IMR-90 (cell line): ENCODE data around the gene CELSR1. TPM values are rescaled to one million over a fixed set of nuclear protein-coding genes. Genes with fewer than 3 reads are reported as not detected.

Experiments
- ATAC-seq: fragments of 200-7000 bp; cut with Tn5 transposase; 2 replicates; pipeline ENCODE4 v1.9.1; 2020; ENCODE audit warnings: low read depth, mild to moderate bottlenecking, moderate library complexity
- BruUV-seq: library from RNA; stranded (reverse); fragments of 400-500 nt; replicated peaks from 2 replicates; lab custom pipeline; 2021; lab: Mats Ljungman, UMichigan
- CTCF ChIA-PET: fragments of 300-600 bp; formaldehyde crosslinking; extraction: SDS; loops from one replicate; lab custom pipeline; 2021; ENCODE audit warnings: antibody characterized with exemption; lab: Yijun Ruan, JAX
- POLR2A ChIA-PET: fragments of 300-600 bp; sonication (Branson Sonifier 250); formaldehyde crosslinking; loops from one replicate; lab custom pipeline; 2022; ENCODE audit warnings: antibody characterized with exemption; ENCODE audit not compliant: unreplicated experiment; lab: Charles Lee
- DNase-seq: peaks from one replicate; pipeline ENCODE4 v3.0.0; 2013
- H2AFZ ChIP-seq: replicated peaks from 2 replicates; pipeline ENCODE3; 2013; ENCODE audit warnings: low read length, mild to moderate bottlenecking; ENCODE audit not compliant: poor library complexity
- H2AK5ac ChIP-seq: 2 replicates; pipeline ENCODE4 v1.6.1; 2013; ENCODE audit warnings: low read depth, low read length, inconsistent platforms
- H2AK9ac ChIP-seq: replicated peaks from 2 replicates; pipeline ENCODE3; 2013; ENCODE audit warnings: mild to moderate bottlenecking, low read depth, low read length, moderate library complexity; ENCODE audit not compliant: poor library complexity
- H2BK120ac ChIP-seq: 2 replicates; pipeline ENCODE4 v1.6.1; 2013; ENCODE audit warnings: low read depth, low read length, inconsistent platforms
- H2BK15ac ChIP-seq: 3 replicates; pipeline ENCODE4 v1.6.1; 2013; ENCODE audit warnings: low read depth, low read length, inconsistent platforms
- H2BK20ac ChIP-seq: 2 replicates; pipeline ENCODE4 v1.6.1; 2013; ENCODE audit warnings: low read depth, mild to moderate bottlenecking, inconsistent platforms, low read length, moderate library complexity
- H2BK5ac ChIP-seq: 2 replicates; pipeline ENCODE4 v1.6.1; 2013; ENCODE audit warnings: mild to moderate bottlenecking, low read depth, low read length, inconsistent platforms; ENCODE audit not compliant: poor library complexity, severe bottlenecking
- H3K14ac ChIP-seq: replicated peaks from 2 replicates; pipeline ENCODE4 v1.6.1; 2013; ENCODE audit warnings: low read depth, low read length, inconsistent platforms
- H3K18ac ChIP-seq: 2 replicates; pipeline ENCODE4 v1.6.1; 2013; ENCODE audit warnings: low read depth, low read length, control low read depth
- H3K23ac ChIP-seq: 2 replicates; pipeline ENCODE4 v1.6.1; 2013; ENCODE audit warnings: low read depth, low read length, inconsistent platforms
- H3K27ac ChIP-seq: 2 replicates; pipeline ENCODE4 v1.5.1; 2013; ENCODE audit warnings: mild to moderate bottlenecking, control low read depth, low read length; ENCODE audit not compliant: insufficient read depth
- H3K27me3 ChIP-seq: 2 replicates; pipeline ENCODE4 v1.6.1; 2013; ENCODE audit warnings: low read length; ENCODE audit not compliant: control insufficient read depth, insufficient read depth
- H3K36me3 ChIP-seq: 2 replicates; pipeline ENCODE4 v1.6.1; 2013; ENCODE audit warnings: low read length, mixed read lengths; ENCODE audit not compliant: control insufficient read depth, insufficient read depth
- H3K4ac ChIP-seq: 2 replicates; pipeline ENCODE4 v1.6.1; 2013; ENCODE audit warnings: low read depth, low read length, inconsistent platforms
- H3K4me1 ChIP-seq: 2 replicates; pipeline ENCODE4 v1.6.1; 2013; ENCODE audit warnings: low read length, mixed read lengths; ENCODE audit not compliant: control insufficient read depth, insufficient read depth
- H3K4me2 ChIP-seq: 2 replicates; pipeline ENCODE4 v1.6.1; 2013; ENCODE audit warnings: low read depth, mild to moderate bottlenecking, control low read depth, low read length, moderate library complexity
- H3K4me3 ChIP-seq: 2 replicates; pipeline ENCODE4 v1.5.1; 2013; ENCODE audit warnings: low read depth, mild to moderate bottlenecking, control low read depth, low read length, moderate library complexity; ENCODE audit not compliant: insufficient read depth
- H3K56ac ChIP-seq: 2 replicates; pipeline ENCODE4 v1.6.1; 2013; ENCODE audit warnings: low read length, inconsistent platforms; ENCODE audit not compliant: insufficient read depth; ENCODE audit errors: extremely low read depth
- H3K79me1 ChIP-seq, 2 experiments: 2 replicates each; pipeline ENCODE4 v1.6.1; 2013; ENCODE audit warnings: low read length in 2 of 2, inconsistent platforms in 1 of 2, low read depth in 1 of 2
- H3K9ac ChIP-seq: 2 replicates; pipeline ENCODE4 v1.6.1; 2013; ENCODE audit warnings: low read depth, low read length, control low read depth
- H3K9me1 ChIP-seq: 2 replicates; pipeline ENCODE4 v1.6.1; 2013; ENCODE audit warnings: low read length, inconsistent platforms; ENCODE audit not compliant: insufficient read depth
- H3K9me3 ChIP-seq: 2 replicates; pipeline ENCODE4 v1.6.1; 2013; ENCODE audit warnings: low read length; ENCODE audit not compliant: control insufficient read depth, insufficient read depth
- H4K20me1 ChIP-seq: 2 replicates; pipeline ENCODE4 v1.6.1; 2013; ENCODE audit warnings: low read length, inconsistent platforms; ENCODE audit not compliant: insufficient read depth
- H4K5ac ChIP-seq: 2 replicates; pipeline ENCODE4 v1.6.1; 2013; ENCODE audit warnings: mild to moderate bottlenecking, low read depth, low read length, control low read depth
- H4K8ac ChIP-seq, 2 experiments: 2 replicates each; pipeline ENCODE4 v1.6.1; 2013; ENCODE audit warnings: low read depth in 2 of 2, low read length in 2 of 2, control low read depth in 1 of 2, inconsistent platforms in 1 of 2
- H4K91ac ChIP-seq: 2 replicates; pipeline ENCODE4 v1.6.1; 2013; ENCODE audit warnings: low read depth, low read length, inconsistent platforms; ENCODE audit not compliant: insufficient read depth
- CEBPB ChIP-seq: IDR thresholded peaks from 2 replicates; pipeline ENCODE4 v1.6.1; 2012; ENCODE audit warnings: low read depth, low read length, improper control_type of control experiment
- CHD1 ChIP-seq: IDR thresholded peaks from 2 replicates; pipeline ENCODE4 v1.6.1; 2012; ENCODE audit warnings: low read depth, low read length, improper control_type of control experiment
- FOS ChIP-seq: fragments of 150-350 bp; IDR thresholded peaks from 2 replicates; pipeline ENCODE4 v1.6.1; 2016; ENCODE audit warnings: low read depth, low read length
- MAZ ChIP-seq: IDR thresholded peaks from 2 replicates; pipeline ENCODE4 v1.6.1; 2012; ENCODE audit warnings: low read depth, mild to moderate bottlenecking, low read length, improper control_type of control experiment, moderate library complexity, borderline replicate concordance
- RAD21 ChIP-seq: IDR thresholded peaks from 2 replicates; pipeline ENCODE4 v1.6.1; 2012; ENCODE audit warnings: low read length, improper control_type of control experiment
- RCOR1 ChIP-seq: IDR thresholded peaks from 2 replicates; pipeline ENCODE4 v1.6.1; 2012; ENCODE audit warnings: mild to moderate bottlenecking, low read length, improper control_type of control experiment; ENCODE audit not compliant: insufficient replicate concordance
- RFX5 ChIP-seq: IDR thresholded peaks from 2 replicates; pipeline ENCODE4 v1.8.0; 2012; ENCODE audit warnings: low read depth, mild to moderate bottlenecking, low read length, moderate library complexity
- WGBS, 2 experiments: methylation state at CpG; one replicate each; pipeline versions ENCODE4 v1.1.5 to v1.1.7; 2013; ENCODE audit warnings: missing lambda C conversion rate in 2 of 2; ENCODE audit not compliant: insufficient read length in 1 of 2; ENCODE audit errors: extremely low coverage in 2 of 2; 5-methylcytosine and 5-hydroxymethylcytosine counted together
- dilution Hi-C: fragments of 300-500 bp; cut with HindIII; formaldehyde crosslinking; loops from one replicate; pipeline ENCODE4 v1.14.3; 2018; ENCODE audit warnings: low sequenced_read_pairs; ENCODE audit not compliant: unreplicated experiment
- in situ Hi-C: fragments of 300-500 bp; cut with MboI; formaldehyde crosslinking; loops from 3 replicates; pipeline ENCODE4 v1.14.3; 2019; ENCODE audit warnings: low sequenced_read_pairs, inconsistent platforms, mixed read lengths
- intact Hi-C: fragments of 100-400 bp; cut with micrococcal nuclease; formaldehyde crosslinking; loops from 2 replicates; pipeline ENCODE4 v1.10.0; 2022
- polyA plus RNA-seq, 3 experiments: library from polyadenylated mRNA; depleted of rRNA; stranded (reverse); fragments of >200 nt; gene quantifications; 2 replicates each; pipeline ENCODE4 v1.2.3, GENCODE V29; 2012; ENCODE audit warnings: low replicate concordance in 1 of 3
- total RNA-seq: library from RNA; depleted of rRNA; stranded (reverse); fragments of >200 nt; gene quantifications from 2 replicates; pipeline ENCODE4 v1.2.3, GENCODE V29; 2012
- TF ChIP-seq, protein P1 (sequence below): fragments of 150-350 bp; IDR thresholded peaks from 2 replicates; pipeline ENCODE4 v1.6.1; 2017; ENCODE audit warnings: mild to moderate bottlenecking, antibody characterized with exemption, low read length, low read depth

The CELSR1 gene
- total and polyA plus RNA-seq, 2 of the 4 experiments (the other 2 are of a cell fraction) = 0.36 to 0.82 TPM

DNA sequence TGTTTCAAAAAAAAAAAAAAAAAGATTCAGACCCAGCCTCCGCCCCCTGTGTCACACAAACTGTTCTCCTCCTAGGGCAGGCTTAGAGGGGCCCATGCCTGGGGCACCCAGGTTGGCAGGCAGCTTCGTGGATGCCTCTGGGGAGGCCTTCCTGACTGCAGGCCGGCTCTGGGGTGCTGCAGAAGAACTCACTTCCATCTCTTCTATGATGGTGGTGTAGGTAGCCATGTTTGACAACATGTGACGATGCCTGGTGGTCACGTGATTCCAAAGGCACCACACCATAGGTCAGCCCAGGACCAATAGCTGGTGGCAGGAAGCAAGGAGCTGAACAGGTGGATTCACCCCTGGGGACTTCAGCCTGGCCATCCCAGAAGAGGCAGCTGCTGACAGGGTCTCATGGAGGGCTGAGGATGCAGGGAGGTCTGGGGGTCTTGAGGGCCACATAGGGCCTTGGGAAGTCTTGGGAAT lies 24.1 kb upstream of the CELSR1 start:
- Histone ChIP-seq H2BK15ac (no peak overlapping the region), H2AK9ac (peak overlapping the region; percentile 72), H3K9me3 (peaks cover 6% of the 10 kb centered on the region), H4K5ac (no peak overlapping the region), H3K79me1 (no peaks in the 10 kb centered on the region), H3K56ac (no peak overlapping the region), H3K4ac (no peak overlapping the region), H4K20me1 (no peaks in the 10 kb centered on the region), H3K23ac (no peak overlapping the region), H3K36me3 (no peaks in the 10 kb centered on the region), H2AK5ac (no peak overlapping the region), H3K4me3 (no peak overlapping the region), H3K27ac (no peak overlapping the region), H3K9me1 (no peaks in the 10 kb centered on the region), H3K4me2 (no peak overlapping the region), H3K14ac (no peak overlapping the region), H3K4me1 (peaks cover 5% of the 10 kb centered on the region; the same call in 1 of the 2 replicates), H2BK20ac (no peak overlapping the region), H2AFZ (peak overlapping the region; percentile 73), H4K8ac (peak overlapping the region; percentile 53 to 78; a peak in 1 of 4 replicates), H3K9ac (no peak overlapping the region), H4K91ac (no peak overlapping the region), H3K18ac (no peak overlapping the region), H2BK5ac (no peak overlapping the region), H2BK120ac (no peak overlapping the region), H3K27me3 (peaks cover 10% of the 10 kb centered on the region; the same call in 1 of the 2 replicates)
- TF ChIP-seq, protein P1, sequence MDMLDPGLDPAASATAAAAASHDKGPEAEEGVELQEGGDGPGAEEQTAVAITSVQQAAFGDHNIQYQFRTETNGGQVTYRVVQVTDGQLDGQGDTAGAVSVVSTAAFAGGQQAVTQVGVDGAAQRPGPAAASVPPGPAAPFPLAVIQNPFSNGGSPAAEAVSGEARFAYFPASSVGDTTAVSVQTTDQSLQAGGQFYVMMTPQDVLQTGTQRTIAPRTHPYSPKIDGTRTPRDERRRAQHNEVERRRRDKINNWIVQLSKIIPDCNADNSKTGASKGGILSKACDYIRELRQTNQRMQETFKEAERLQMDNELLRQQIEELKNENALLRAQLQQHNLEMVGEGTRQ = peak; percentile 92
- no peak for TF ChIP-seq FOS
- no peak for TF ChIP-seq MAZ
- TF ChIP-seq CEBPB = no peak
- TF ChIP-seq RAD21 = no peak
- TF ChIP-seq RFX5 = no peak
- TF ChIP-seq RCOR1 = no peak
- no peak for TF ChIP-seq CHD1
- no peak for ATAC-seq
- ChIA-PET POLR2A (no interaction called here), CTCF (no interaction called here)
- no TSS peak for BruUV-seq
- DNase-seq = peak; percentile 23
- in situ Hi-C loops (loop anchor here (10.0 kb wide), 1 partner anchor 1933 kb away; no protein-coding TSS in a partner anchor), dilution Hi-C loops (no loop called here), intact Hi-C loops (loop anchor here (5.0 kb wide), 1 partner anchor 116 kb away; no protein-coding TSS in a partner anchor)
- 64% methylated on average over 2 of the region's 5 CpGs; no CpG with 5 or more reads in 1 of the 2 experiments for WGBS, 2 experiments
